Activated CD8-positive, alpha-beta T cell treated with anti-CD3 and anti-CD28 coated beads, Interleukin-2, amount 10 ng/mL, durations not matched to agents 7 days and 5 days (primary cell): Measurements from ENCODE around the gene CCIN. TPM values are rescaled to one million over a fixed set of nuclear protein-coding genes. Genes with fewer than 3 reads are reported as not detected.

Experiments
- ATAC-seq: fragments of 150-1000 bp; cut with Tn5 transposase; one replicate; pipeline ENCODE4 v1.10.0; 2021; ENCODE audit warnings: moderate library complexity
- CTCF ChIA-PET: fragments of 350-600 bp; sonication (Branson Sonifier 250); formaldehyde crosslinking; loops from one replicate; lab custom pipeline; 2021; ENCODE audit warnings: antibody characterized with exemption; lab: Charles Lee
- POLR2A ChIA-PET: fragments of 350-600 bp; sonication (Branson Sonifier 250); formaldehyde crosslinking; loops from one replicate; lab custom pipeline; 2021; ENCODE audit warnings: antibody characterized with exemption; lab: Charles Lee
- DNase-seq: peaks from one replicate; pipeline ENCODE4 v3.0.0-alpha.2; 2020
- H3K27ac Mint-ChIP-seq: one replicate; pipeline ENCODE4 v1.8.0; 2021; ENCODE audit warnings: mild to moderate bottlenecking, mixed read lengths
- H3K27me3 Mint-ChIP-seq: one replicate; pipeline ENCODE4 v1.8.0; 2021; ENCODE audit warnings: low read depth, mixed read lengths
- H3K36me3 Mint-ChIP-seq: one replicate; pipeline ENCODE4 v1.8.0; 2021; ENCODE audit warnings: low read depth, mixed read lengths
- H3K4me1 Mint-ChIP-seq: one replicate; pipeline ENCODE4 v1.8.0; 2021; ENCODE audit warnings: low read depth, mixed read lengths
- H3K4me3 Mint-ChIP-seq: one replicate; pipeline ENCODE4 v1.8.0; 2021; ENCODE audit warnings: mild to moderate bottlenecking, mixed read lengths
- H3K9me3 Mint-ChIP-seq: one replicate; pipeline ENCODE4 v1.8.0; 2022; ENCODE audit warnings: mixed read lengths; ENCODE audit not compliant: insufficient read depth
- total RNA-seq, 2 experiments: library from RNA; stranded (reverse); gene quantifications; one replicate each; pipeline ENCODE4 v1.2.3, GENCODE V29; 2021

Gene CCIN
- total RNA-seq, 2 experiments from 2014 or later = 0.13 to 0.32 TPM

GRCh38 chr9:36141288-36141687 lies 27.9 kb upstream of the CCIN start:
- Mint-ChIP-seq H3K36me3 (peaks cover 71% of the 10 kb centered on the region), H3K4me3 (peak overlapping the region; percentile 67), H3K27me3 (peaks cover 4% of the 10 kb centered on the region), H3K4me1 (peaks cover 92% of the 10 kb centered on the region), H3K9me3 (peaks cover 5% of the 10 kb centered on the region), H3K27ac (peak overlapping the region; percentile 88)
- ChIA-PET CTCF (interaction anchor here (1.3 to 4.0 kb wide), 2 partner anchors 25 to 38 kb away, joined by 4 to 22 read pairs; no protein-coding TSS in a partner anchor), POLR2A (no interaction called here)
- DNase-seq = no peak
- no peak for ATAC-seq

GRCh38 chr9:36141761-36142160 lies 27.4 kb upstream of the CCIN start:
- ATAC-seq = no peak
- peaks cover 74% of the 10 kb centered on the region for H3K36me3 Mint-ChIP-seq
- POLR2A ChIA-PET = no interaction called here

GRCh38 chr9:36142510-36143244 lies 26.5 kb upstream of the CCIN start:
- H3K27ac Mint-ChIP-seq = peak overlapping the region; percentile 91
- peak; percentile 16 for ATAC-seq

More at GRCh38 chr9:36141761-36142160, 27.4 kb upstream of the CCIN start:
- peak overlapping the region; percentile 91 for H3K27ac Mint-ChIP-seq
- peaks cover 4% of the 10 kb centered on the region for H3K27me3 Mint-ChIP-seq
- H3K9me3 Mint-ChIP-seq = peaks cover 6% of the 10 kb centered on the region
- no peak overlapping the region for H3K4me3 Mint-ChIP-seq
- H3K4me1 Mint-ChIP-seq = peaks cover 94% of the 10 kb centered on the region
- CTCF ChIA-PET = interaction anchor here (1.3 to 4.0 kb wide), 3 partner anchors 25 to 38 kb away, joined by 3 to 22 read pairs (median 4); no protein-coding TSS in a partner anchor
- DNase-seq = no peak

GRCh38 chr9:36143245-36143641 lies 25.9 kb upstream of the CCIN start:
- ATAC-seq = no peak

More at GRCh38 chr9:36142510-36143244, 26.5 kb upstream of the CCIN start:
- H3K36me3 Mint-ChIP-seq = peaks cover 76% of the 10 kb centered on the region
- peaks cover 3% of the 10 kb centered on the region for H3K27me3 Mint-ChIP-seq
- DNase-seq = no peak
- CTCF ChIA-PET = interaction anchor here (1.0 to 4.0 kb wide), 5 partner anchors 22 to 42 kb away, joined by 3 to 22 read pairs (median 4); no protein-coding TSS in a partner anchor
- peak overlapping the region; percentile 79 for H3K4me3 Mint-ChIP-seq
- peaks cover 6% of the 10 kb centered on the region for H3K9me3 Mint-ChIP-seq
- H3K4me1 Mint-ChIP-seq = peaks cover 96% of the 10 kb centered on the region
- POLR2A ChIA-PET = interaction anchor here (0.8 to 3.4 kb wide), 2 partner anchors 48 to 116 kb away, joined by 3 to 26 read pairs; partner anchors contain the start of genes CLTA and GNE

GRCh38 chr9:36144309-36145232 lies 24.6 kb upstream of the CCIN start:
- DNase-seq (peak; percentile 64), ATAC-seq (peak; percentile 34)
- Mint-ChIP-seq H3K4me1 (peaks cover 95% of the 10 kb centered on the region), H3K27me3 (no peaks in the 10 kb centered on the region), H3K27ac (peak overlapping the region; percentile 91), H3K36me3 (peaks cover 78% of the 10 kb centered on the region), H3K4me3 (peak overlapping the region; percentile 79), H3K9me3 (peaks cover 6% of the 10 kb centered on the region)
- POLR2A ChIA-PET = interaction anchor here (1.1 to 3.4 kb wide), 3 partner anchors 24 to 108 kb away, joined by 3 to 26 read pairs (median 3); partner anchors contain the start of genes CLTA and RECK
- CTCF ChIA-PET = interaction anchor here (0.8 to 4.0 kb wide), 11 partner anchors 10 to 184 kb away, joined by 3 to 22 read pairs (median 4); partner anchors contain the start of gene CLTA

More at GRCh38 chr9:36143245-36143641, 25.9 kb upstream of the CCIN start:
- Mint-ChIP-seq H3K27me3 (no peaks in the 10 kb centered on the region), H3K27ac (peak overlapping the region; percentile 91), H3K9me3 (peaks cover 6% of the 10 kb centered on the region), H3K4me1 (peaks cover 96% of the 10 kb centered on the region), H3K36me3 (peaks cover 78% of the 10 kb centered on the region), H3K4me3 (peak overlapping the region; percentile 79)
- DNase-seq = no peak
- CTCF ChIA-PET = interaction anchor here (1.0 to 4.0 kb wide), 5 partner anchors 21 to 43 kb away, joined by 3 to 22 read pairs (median 9); no protein-coding TSS in a partner anchor
- POLR2A ChIA-PET = interaction anchor here (0.6 to 3.4 kb wide), 5 partner anchors 9 to 115 kb away, joined by 3 to 26 read pairs (median 3); partner anchors contain the start of genes CLTA and GNE

- Mint-ChIP-seq H3K4me3 (no peak overlapping the region), H3K36me3 (peaks cover 84% of the 10 kb centered on the region), H3K27ac (no peak overlapping the region), H3K9me3 (peaks cover 6% of the 10 kb centered on the region), H3K27me3 (no peaks in the 10 kb centered on the region), H3K4me1 (peaks cover 94% of the 10 kb centered on the region)
- DNase-seq = no peak
- ATAC-seq = no peak
- ChIA-PET POLR2A (no interaction called here), CTCF (no interaction called here)
Observed at GRCh38 chr9:36145970-36146369, 23.2 kb upstream of the CCIN start.

- Mint-ChIP-seq H3K36me3 (peaks cover 88% of the 10 kb centered on the region), H3K27me3 (no peaks in the 10 kb centered on the region), H3K27ac (peak overlapping the region; percentile 54), H3K9me3 (peaks cover 6% of the 10 kb centered on the region), H3K4me3 (no peak overlapping the region), H3K4me1 (peaks cover 94% of the 10 kb centered on the region)
- POLR2A ChIA-PET = no interaction called here
- ATAC-seq (no peak), DNase-seq (no peak)
- CTCF ChIA-PET = interaction anchor here (1.4 to 6.9 kb wide), 2 partner anchors 20 to 43 kb away, joined by 5 to 66 read pairs; no protein-coding TSS in a partner anchor
Observed at GRCh38 chr9:36146651-36147050, 22.5 kb upstream of the CCIN start.

- ChIA-PET CTCF (interaction anchor here (1.4 to 6.9 kb wide), 3 partner anchors 19 to 44 kb away, joined by 5 to 66 read pairs (median 8); no protein-coding TSS in a partner anchor), POLR2A (interaction anchor here (0.9 kb wide), 1 partner anchor 11 kb away, joined by 3 read pairs; the partner anchor contains the start of gene GLIPR2)
- H3K4me1 Mint-ChIP-seq = peaks cover 93% of the 10 kb centered on the region
- H3K9me3 Mint-ChIP-seq = peaks cover 6% of the 10 kb centered on the region
- peak overlapping the region; percentile 75 for H3K27ac Mint-ChIP-seq
- ATAC-seq = no peak
- H3K36me3 Mint-ChIP-seq = peaks cover 87% of the 10 kb centered on the region
- no peaks in the 10 kb centered on the region for H3K27me3 Mint-ChIP-seq
- DNase-seq = no peak
- H3K4me3 Mint-ChIP-seq = no peak overlapping the region
Observed at GRCh38 chr9:36147441-36148175, 21.6 kb upstream of the CCIN start.

GRCh38 chr9:36148311-36149051 lies 20.7 kb upstream of the CCIN start:
- POLR2A ChIA-PET = interaction anchor here (0.9 to 1.9 kb wide), 4 partner anchors 9 to 42 kb away, joined by 3 to 10 read pairs (median 4); partner anchors contain the start of genes CLTA and GLIPR2

More at GRCh38 chr9:36148311-36149051, 20.7 kb upstream of the CCIN start:
- CTCF ChIA-PET = interaction anchor here (1.0 to 6.9 kb wide), 7 partner anchors 9 to 49 kb away, joined by 3 to 66 read pairs (median 5); partner anchors contain the start of genes CLTA and GLIPR2
- peak; percentile 77 for DNase-seq
- Mint-ChIP-seq H3K4me1 (peaks cover 89% of the 10 kb centered on the region), H3K9me3 (peaks cover 6% of the 10 kb centered on the region), H3K27me3 (no peaks in the 10 kb centered on the region), H3K36me3 (peaks cover 84% of the 10 kb centered on the region), H3K4me3 (no peak overlapping the region), H3K27ac (peak overlapping the region; percentile 75)
- ATAC-seq = peak; percentile 40
